ENCODE data around the gene PDLIM4.

The PDLIM4 gene

DNA sequence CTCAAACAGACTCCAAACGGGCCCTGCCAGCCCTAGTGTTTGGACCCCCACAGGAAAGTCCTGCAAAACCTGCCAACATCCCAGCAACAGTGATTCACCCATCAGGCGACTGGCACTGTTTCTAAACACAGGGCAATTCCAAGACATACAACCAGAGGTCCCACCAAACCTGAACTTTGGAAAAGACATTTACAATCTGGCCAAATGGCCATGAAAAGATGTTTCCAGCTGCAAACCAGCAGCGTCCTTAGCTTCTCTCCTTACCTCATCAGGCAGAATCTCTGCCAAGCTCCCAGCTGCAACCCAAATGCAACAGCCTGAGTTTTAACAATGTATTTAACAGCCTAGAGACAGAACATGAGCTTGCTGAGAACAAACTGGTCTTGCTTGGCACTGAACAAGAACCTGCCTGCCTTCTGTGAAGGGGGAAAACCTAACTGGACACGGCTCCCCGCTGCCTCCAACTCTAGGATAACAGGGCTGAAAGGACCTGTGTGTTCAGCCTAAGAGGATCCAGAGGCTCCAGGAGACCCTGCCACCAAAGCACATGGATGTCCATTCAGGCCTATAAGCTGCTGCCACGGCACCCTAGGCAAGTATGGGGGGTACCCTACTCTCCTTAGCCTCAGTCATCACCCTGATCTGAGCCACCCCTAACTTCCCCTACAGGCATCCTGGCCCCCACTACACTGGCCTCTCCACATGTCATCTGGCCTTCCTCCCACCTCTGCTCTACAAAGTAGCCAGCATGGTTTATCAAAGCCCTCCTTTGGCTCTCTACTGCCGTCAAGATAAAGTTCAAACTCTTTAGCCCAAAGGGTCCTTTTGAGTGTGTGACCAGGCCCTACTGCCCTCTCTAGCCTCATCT is 35.5 kb upstream of the PDLIM4 start:
- no peak overlapping the region for H3K4me3 ChIP-seq (replicated peaks; ENCODE audit: low read depth, low read length)
- peak; percentile 62 for DNase-seq (ENCODE audit: extremely low read depth, low read depth)
- TF ChIP-seq, protein P1, sequence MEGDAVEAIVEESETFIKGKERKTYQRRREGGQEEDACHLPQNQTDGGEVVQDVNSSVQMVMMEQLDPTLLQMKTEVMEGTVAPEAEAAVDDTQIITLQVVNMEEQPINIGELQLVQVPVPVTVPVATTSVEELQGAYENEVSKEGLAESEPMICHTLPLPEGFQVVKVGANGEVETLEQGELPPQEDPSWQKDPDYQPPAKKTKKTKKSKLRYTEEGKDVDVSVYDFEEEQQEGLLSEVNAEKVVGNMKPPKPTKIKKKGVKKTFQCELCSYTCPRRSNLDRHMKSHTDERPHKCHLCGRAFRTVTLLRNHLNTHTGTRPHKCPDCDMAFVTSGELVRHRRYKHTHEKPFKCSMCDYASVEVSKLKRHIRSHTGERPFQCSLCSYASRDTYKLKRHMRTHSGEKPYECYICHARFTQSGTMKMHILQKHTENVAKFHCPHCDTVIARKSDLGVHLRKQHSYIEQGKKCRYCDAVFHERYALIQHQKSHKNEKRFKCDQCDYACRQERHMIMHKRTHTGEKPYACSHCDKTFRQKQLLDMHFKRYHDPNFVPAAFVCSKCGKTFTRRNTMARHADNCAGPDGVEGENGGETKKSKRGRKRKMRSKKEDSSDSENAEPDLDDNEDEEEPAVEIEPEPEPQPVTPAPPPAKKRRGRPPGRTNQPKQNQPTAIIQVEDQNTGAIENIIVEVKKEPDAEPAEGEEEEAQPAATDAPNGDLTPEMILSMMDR (IDR thresholded peaks at IDR 0.05; ENCODE audit: low read depth, low read length, missing control alignments), result peak; percentile 25

DNA sequence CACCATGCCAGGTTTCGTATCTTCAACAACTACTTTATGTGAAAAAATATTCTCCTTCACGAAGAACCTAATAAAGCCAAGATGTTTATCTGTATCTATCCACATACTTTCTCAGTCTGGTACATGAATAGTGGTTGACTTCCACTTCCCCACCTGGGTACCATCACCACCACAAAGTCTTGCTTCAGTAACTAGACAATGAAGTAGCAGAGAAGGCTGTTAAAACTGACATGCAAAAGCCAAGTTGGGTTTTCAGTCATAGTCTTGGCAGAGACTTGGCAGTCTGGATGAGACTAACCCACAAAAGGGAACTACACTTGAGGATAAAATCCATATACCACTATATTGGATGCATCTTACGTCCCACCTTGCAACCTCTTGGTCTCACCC is 34.9 kb upstream of the PDLIM4 start:
- TF ChIP-seq, protein P1 (IDR thresholded peaks at IDR 0.05; ENCODE audit: low read depth, low read length, missing control alignments), result no peak
- no peak for DNase-seq (ENCODE audit: extremely low read depth, low read depth)
- H3K4me3 ChIP-seq (replicated peaks; ENCODE audit: low read depth, low read length), result no peak overlapping the region

DNA sequence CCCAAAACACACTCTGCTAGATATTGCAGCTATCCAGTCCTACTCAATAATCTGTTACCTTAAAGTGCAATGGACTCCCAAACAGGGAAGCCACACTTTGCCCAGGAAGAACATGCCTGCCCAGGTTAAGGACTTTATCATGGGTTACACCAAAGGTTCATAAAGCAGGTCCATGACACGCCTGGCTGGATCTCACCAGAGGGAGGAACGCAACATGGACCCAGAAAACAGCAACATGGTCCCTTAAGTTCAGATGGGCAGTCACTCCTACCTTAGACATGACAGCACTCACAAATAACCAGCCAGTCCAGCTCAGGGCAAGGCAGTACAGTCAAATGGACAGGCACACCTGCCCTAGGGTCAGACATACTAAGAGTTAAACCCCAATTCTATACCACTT is 33.6 kb upstream of the PDLIM4 start:
- no peak overlapping the region for H3K4me3 ChIP-seq (replicated peaks; ENCODE audit: low read depth, low read length)
- TF ChIP-seq, protein P1 (IDR thresholded peaks at IDR 0.05; ENCODE audit: low read depth, low read length, missing control alignments), result no peak
- no peak for DNase-seq (ENCODE audit: extremely low read depth, low read depth)

DNA sequence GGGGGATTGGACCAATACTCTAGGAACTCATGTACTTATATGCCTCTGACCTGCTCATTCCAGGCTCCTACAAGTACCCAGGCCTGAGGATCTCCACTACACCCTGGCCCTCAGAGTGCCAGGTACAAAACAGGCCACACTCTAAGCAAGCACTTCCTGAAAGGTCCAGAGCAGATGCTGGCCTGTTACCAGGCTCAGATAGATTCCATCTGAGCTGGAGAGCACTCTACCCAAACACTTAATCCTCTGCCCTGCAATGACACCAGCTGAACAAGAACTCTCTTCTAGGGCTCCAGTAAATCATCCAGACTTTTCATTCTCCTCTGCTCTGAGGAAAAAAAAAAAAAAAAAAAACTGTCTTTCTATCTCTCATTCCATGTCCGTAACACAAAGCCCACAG is 32.8 kb upstream of the PDLIM4 start:
- TF ChIP-seq, protein P1 (IDR thresholded peaks at IDR 0.05; ENCODE audit: low read depth, low read length, missing control alignments), result no peak
- no peak for DNase-seq (ENCODE audit: extremely low read depth, low read depth)
- no peak overlapping the region for H3K4me3 ChIP-seq (replicated peaks; ENCODE audit: low read depth, low read length)

DNA sequence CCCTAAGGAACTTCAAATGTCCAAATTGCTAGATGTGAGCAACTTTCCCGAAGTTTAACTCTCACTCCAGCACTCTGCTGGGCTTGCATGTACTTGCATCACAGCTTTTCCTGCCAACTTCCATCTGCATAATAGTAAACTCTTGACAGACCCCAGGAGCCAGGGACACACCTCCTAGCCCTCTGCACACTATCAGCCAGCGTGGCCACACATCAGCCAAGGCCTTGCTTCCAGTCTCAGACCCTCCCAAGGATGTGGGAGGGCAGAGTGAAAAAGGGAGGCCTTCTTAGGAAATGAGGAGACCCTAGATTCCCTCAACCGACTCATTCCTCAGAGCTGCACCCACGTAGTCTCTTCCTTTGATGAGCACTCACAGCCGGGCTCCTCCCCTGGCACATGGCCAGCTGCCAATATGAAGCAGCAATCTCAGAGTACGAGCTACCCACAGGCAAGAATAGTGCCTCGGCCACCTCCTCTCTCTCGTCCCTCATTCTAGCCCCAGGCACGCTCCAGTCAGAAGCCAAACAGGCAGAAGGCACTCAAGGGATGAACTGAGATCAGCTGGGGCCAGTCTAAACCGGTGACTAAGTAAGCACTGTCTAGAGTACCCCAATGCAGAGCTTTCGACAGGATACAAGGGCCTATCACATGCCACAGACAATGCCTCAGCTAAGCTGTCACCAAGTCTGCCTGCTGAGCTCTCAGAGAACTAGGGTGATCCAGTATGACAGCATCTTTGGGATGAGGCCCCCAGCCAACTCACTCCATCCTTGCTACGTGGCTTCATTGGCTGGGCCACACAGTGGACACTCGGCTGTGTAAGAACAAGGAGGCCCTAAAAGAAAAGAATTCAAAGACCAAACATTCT is 32.1 kb upstream of the PDLIM4 start:
- H3K4me3 ChIP-seq (replicated peaks; ENCODE audit: low read depth, low read length), result no peak overlapping the region
- DNase-seq (ENCODE audit: extremely low read depth, low read depth), result no peak
- TF ChIP-seq, protein P1 (IDR thresholded peaks at IDR 0.05; ENCODE audit: low read depth, low read length, missing control alignments), result no peak

DNA sequence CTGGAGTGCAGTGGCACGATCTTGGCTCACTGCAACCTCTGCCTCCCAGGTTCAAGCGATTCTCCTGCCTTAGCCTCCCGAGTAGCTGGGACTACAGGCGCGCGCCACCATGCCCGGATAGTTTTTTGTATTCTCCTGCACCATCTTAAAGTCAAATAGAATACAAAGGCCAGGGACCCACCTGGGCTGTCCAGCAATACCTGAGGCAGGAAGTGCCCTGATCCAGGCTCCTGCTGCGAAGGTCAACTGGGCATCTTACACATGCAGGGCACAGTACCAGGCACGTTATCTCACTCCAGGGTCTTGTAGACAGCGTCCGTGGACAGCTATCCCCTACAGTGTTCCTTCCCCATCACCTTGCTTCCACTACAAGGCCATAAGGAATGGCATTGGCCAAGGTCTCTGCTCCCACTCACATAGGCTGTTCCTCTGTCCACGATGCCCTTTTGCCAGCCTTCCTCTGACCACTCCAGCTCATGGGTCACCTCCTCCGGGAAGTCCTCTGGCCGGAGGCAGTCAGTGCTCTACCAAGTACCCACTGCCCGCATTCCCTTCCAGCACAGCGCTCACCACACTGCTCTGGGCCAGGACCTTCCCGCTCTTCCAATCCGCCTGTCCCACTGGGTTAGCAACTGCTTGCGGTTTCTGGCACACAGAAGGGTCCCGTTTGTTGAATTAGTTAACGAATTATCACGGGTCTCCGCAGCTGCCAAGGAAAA is 30.8 kb upstream of the PDLIM4 start:
- TF ChIP-seq, protein P1 (IDR thresholded peaks at IDR 0.05; ENCODE audit: low read depth, low read length, missing control alignments), result no peak
- H3K4me3 ChIP-seq (replicated peaks; ENCODE audit: low read depth, low read length), result peak overlapping the region; percentile 54
- no peak for DNase-seq (ENCODE audit: extremely low read depth, low read depth)

All from HFF-Myc (cell line).